ENCODE results near the gene CACNA1E. TPM values are rescaled to one million over a fixed set of nuclear protein-coding genes. Genes with fewer than 3 reads are reported as not detected.
"Not testable (repeated sequence)": the region's sequence is repeated elsewhere in the genome, so short reads cannot be mapped to it uniquely, and the experiment has no call there.

CACNA1E gene
- total RNA-seq, 1 experiment from 2014 or later, result 0.46 TPM

GRCh38 chr1:181821701-181822100 is 338.4 kb downstream of the CACNA1E start:
- Mint-ChIP-seq H3K27me3 (ENCODE audit: low read depth) (no peaks in the 10 kb centered on the region), H3K9me3 (peaks cover 0 to 3% of the 10 kb centered on the region in 2 experiments; a peak in 3 of 5 replicates), H3K27ac (no peak overlapping the region), H3K4me3 (no peak overlapping the region), H3K36me3 (ENCODE audit: insufficient read depth in 1 of 3, low read depth in 3 of 3) (peaks cover 0 to 3% (median 0%) of the 10 kb centered on the region in 3 experiments; a peak in 1 of 7 replicates), H3K4me1 (peaks cover 0 to 11% of the 10 kb centered on the region in 2 experiments; a peak in 2 of 4 replicates)
- Histone ChIP-seq H4K8ac (replicated peaks; ENCODE audit: insufficient read length, low read depth, low read length) (no peak overlapping the region), H3K14ac (ENCODE audit: insufficient read depth, low read length) (no peak overlapping the region), H4K5ac (ENCODE audit: insufficient read length, low read depth, low read length) (no peak overlapping the region), H3K56ac (ENCODE audit: insufficient read length, low read depth, low read length) (no peak overlapping the region), H2BK20ac (ENCODE audit: low read depth, low read length, poor library complexity, severe bottlenecking) (no peak overlapping the region), H3K9me3 (ENCODE audit: control insufficient read depth, low read depth, low read length) (no peaks in the 10 kb centered on the region), H2BK5ac (ENCODE audit: insufficient read length, low read length) (no peak overlapping the region), H3K27me3 (ENCODE audit: insufficient read depth, low read length) (no peaks in the 10 kb centered on the region), H3K4me2 (ENCODE audit: insufficient read depth, insufficient read length, low read length) (no peak overlapping the region), H3K79me1 (ENCODE audit: insufficient read depth, low read depth, low read length, poor library complexity, severe bottlenecking) (no peaks in the 10 kb centered on the region), H3K4me1 (ENCODE audit: insufficient read depth, low read length) (no peaks in the 10 kb centered on the region), H4K20me1 (ENCODE audit: control insufficient read depth, insufficient read depth, insufficient read length) (no peaks in the 10 kb centered on the region), H2BK120ac (ENCODE audit: low read depth, low read length, poor library complexity, severe bottlenecking) (no peak overlapping the region), H4K91ac (ENCODE audit: insufficient read length, low read depth, low read length) (no peak overlapping the region), H2BK12ac (ENCODE audit: insufficient read length, low read depth, low read length) (no peak overlapping the region), H2BK15ac (ENCODE audit: low read depth, low read length) (no peak overlapping the region), H3K4ac (ENCODE audit: low read depth, low read length) (no peak overlapping the region), H2AK5ac (ENCODE audit: insufficient read length, low read length) (no peak overlapping the region), H3K79me2 (ENCODE audit: insufficient read depth, low read length) (no peaks in the 10 kb centered on the region), H3K23ac (ENCODE audit: insufficient read length, low read depth, low read length) (no peak overlapping the region), H3K18ac (ENCODE audit: insufficient read length, low read depth, low read length) (no peak overlapping the region), H3T11ph (ENCODE audit: low read length) (no peak overlapping the region), H2AFZ (ENCODE audit: low read length) (no peak overlapping the region), H3K9ac (ENCODE audit: extremely low read depth, insufficient read length, low read length) (no peak overlapping the region), H3K23me2 (ENCODE audit: insufficient read length, low read depth, low read length, poor library complexity, severe bottlenecking) (no peaks in the 10 kb centered on the region), H3K27ac (ENCODE audit: insufficient read length, low read depth, low read length) (no peak overlapping the region)
- no peak for DNase-seq
- no peak for TF ChIP-seq CTCF (conservative IDR thresholded peaks at IDR 0.05)

GRCh38 chr1:181832173-181832880 is 349.0 kb downstream of the CACNA1E start:
- not testable (repeated sequence) for H2AK5ac ChIP-seq (ENCODE audit: insufficient read length, low read length); H3K9me3 ChIP-seq (ENCODE audit: control insufficient read depth, low read depth, low read length); H2BK20ac ChIP-seq (ENCODE audit: low read depth, low read length, poor library complexity, severe bottlenecking); H3K56ac ChIP-seq (ENCODE audit: insufficient read length, low read depth, low read length); DNase-seq; H3K4me1 Mint-ChIP-seq; H2BK12ac ChIP-seq (ENCODE audit: insufficient read length, low read depth, low read length); H3K23ac ChIP-seq (ENCODE audit: insufficient read length, low read depth, low read length); H3T11ph ChIP-seq (ENCODE audit: low read length); H3K14ac ChIP-seq (ENCODE audit: insufficient read depth, low read length); H2BK120ac ChIP-seq (ENCODE audit: low read depth, low read length, poor library complexity, severe bottlenecking); H3K27me3 Mint-ChIP-seq (ENCODE audit: low read depth); H3K4me2 ChIP-seq (ENCODE audit: insufficient read depth, insufficient read length, low read length); H3K27ac Mint-ChIP-seq; H4K20me1 ChIP-seq (ENCODE audit: control insufficient read depth, insufficient read depth, insufficient read length); H4K5ac ChIP-seq (ENCODE audit: insufficient read length, low read depth, low read length); H3K9ac ChIP-seq (ENCODE audit: extremely low read depth, insufficient read length, low read length); H3K79me2 ChIP-seq (ENCODE audit: insufficient read depth, low read length); H2BK15ac ChIP-seq (ENCODE audit: low read depth, low read length); H3K4me3 Mint-ChIP-seq; H2AFZ ChIP-seq (ENCODE audit: low read length); H3K23me2 ChIP-seq (ENCODE audit: insufficient read length, low read depth, low read length, poor library complexity, severe bottlenecking); H2BK5ac ChIP-seq (ENCODE audit: insufficient read length, low read length); H3K27me3 ChIP-seq (ENCODE audit: insufficient read depth, low read length); H3K27ac ChIP-seq (ENCODE audit: insufficient read length, low read depth, low read length); H3K4me1 ChIP-seq (ENCODE audit: insufficient read depth, low read length); H3K79me1 ChIP-seq (ENCODE audit: insufficient read depth, low read depth, low read length, poor library complexity, severe bottlenecking); H3K18ac ChIP-seq (ENCODE audit: insufficient read length, low read depth, low read length); H4K91ac ChIP-seq (ENCODE audit: insufficient read length, low read depth, low read length); H4K8ac ChIP-seq (replicated peaks; ENCODE audit: insufficient read length, low read depth, low read length); H3K4ac ChIP-seq (ENCODE audit: low read depth, low read length)
- Mint-ChIP-seq H3K9me3 (peaks cover 46 to 51% of the 10 kb centered on the region in 2 experiments), H3K36me3 (ENCODE audit: insufficient read depth in 1 of 3, low read depth in 3 of 3) (peaks cover 4 to 24% (median 22%) of the 10 kb centered on the region in 3 experiments)
- no CpG with 5 or more reads among the region's 28 CpGs for WGBS (ENCODE audit: extremely low coverage, insufficient read length, low lambda C conversion rate)
